ENCODE measurements around the gene TMED1. TPM values are rescaled to one million over a fixed set of nuclear protein-coding genes. Genes with fewer than 3 reads are reported as not detected.

Gene TMED1
- total and polyA plus RNA-seq, 2 of the 13 experiments (the other 11 are each of a cell fraction or from before 2014, with no cell fraction given), result 48.3 to 51.8 TPM

- peak overlapping the region; percentile 39; the same call in 1 of the 2 replicates for H3K4me2 ChIP-seq (ENCODE audit: low read depth, low read length)
- ATAC-seq (no peak), DNase-seq (ENCODE audit: low spot score) (no peak), FAIRE-seq (no peak)
- no peaks in the 10 kb centered on the region for H3K27me3 ChIP-seq (ENCODE audit: control insufficient read depth in 1 of 2, insufficient read depth in 2 of 2, low read length in 2 of 2)
- POLR2A ChIA-PET, result interaction anchor here (1.2 kb wide), 1 partner anchor 8 kb away, joined by 5 read pairs; no protein-coding TSS in a partner anchor
- no peak overlapping the region for H2AFZ ChIP-seq (ENCODE audit: low read length)
- H3K4me3 ChIP-seq (replicated peaks in 1 of 3; ENCODE audit: insufficient read depth in 1 of 3, low read depth in 2 of 3, low read length in 3 of 3), result no peak overlapping the region
- in situ Hi-C loops (cut with HindIII; ENCODE audit: extremely low pct_ligation_motif_present, low pct_unique_long_range_greater_than_20kb) (no loop called here), intact Hi-C loops (cut with micrococcal nuclease; ENCODE audit: unreplicated experiment) (no loop called here)
- CTCF ChIA-PET (ENCODE audit: low intra/inter-chr PET ratio, low total read pairs), result no interaction called here
- H3K9me3 ChIP-seq (ENCODE audit: low read length), result no peaks in the 10 kb centered on the region
- peak overlapping the region; percentile 47 for H3K27ac ChIP-seq (ENCODE audit: extremely low read length, insufficient read depth, low read length)
- peak overlapping the region; percentile 13; the same call in 1 of the 2 replicates for H3K9ac ChIP-seq (ENCODE audit: insufficient read depth, low read depth, low read length)
- peaks cover 66% of the 10 kb centered on the region for H3K79me2 ChIP-seq (ENCODE audit: insufficient read depth, low read length)
- WGBS (ENCODE audit: low lambda C conversion rate), result 84% methylated on average over 14 of the region's 14 CpGs
- BruUV-seq (replicated peaks), result no TSS peak
- H3K4me1 ChIP-seq (ENCODE audit: insufficient read depth, low read length), result peaks cover 56% of the 10 kb centered on the region
- 0 out of 2 replicates have a peak, but pooled peaks cover 2% of the 10 kb centered on the region for H4K20me1 ChIP-seq (ENCODE audit: insufficient read depth, low read length)
- peaks cover 4 to 8% of the 10 kb centered on the region in 2 experiments; a peak in 3 of 5 replicates for H3K36me3 ChIP-seq (replicated peaks in 1 of 2; ENCODE audit: control insufficient read depth in 1 of 2, insufficient read depth in 2 of 2, low read length in 2 of 2)
- TF ChIP-seq RXRB (CRISPR knock-in tag; IDR thresholded peaks at IDR 0.05; ENCODE audit: borderline replicate concordance), result peak; percentile 49; the same call in 1 of the 2 replicates
- no peak for TF ChIP-seq ZNF720 (CRISPR knock-in tag; IDR thresholded peaks at IDR 0.05)
- no peak for TF ChIP-seq ZNF639 (CRISPR knock-in tag; conservative IDR thresholded peaks at IDR 0.05)
- peak; percentile 68 for TF ChIP-seq NR2C2 (CRISPR knock-in tag; IDR thresholded peaks at IDR 0.05; ENCODE audit: borderline replicate concordance)
- no peak for TF ChIP-seq ARNT (IDR thresholded peaks at IDR 0.05)
- no peak for TF ChIP-seq ZNF770 (CRISPR knock-in tag; IDR thresholded peaks at IDR 0.05)
- no peak for TF ChIP-seq PBX2 (CRISPR knock-in tag; IDR thresholded peaks at IDR 0.05)
- peak; percentile 68; the same call in 1 of the 2 replicates for TF ChIP-seq ZNF281 (CRISPR knock-in tag; IDR thresholded peaks at IDR 0.05; ENCODE audit: borderline replicate concordance)
- no peak for TF ChIP-seq HMGXB3 (CRISPR knock-in tag; IDR thresholded peaks at IDR 0.05; ENCODE audit: borderline replicate concordance)
- no peak for TF ChIP-seq FOSL2 (CRISPR knock-in tag; IDR thresholded peaks at IDR 0.05)
- TF ChIP-seq NR2F6 (IDR thresholded peaks at IDR 0.05), result peak; percentile 84
- peak; percentile 74 for TF ChIP-seq NR2F6 (CRISPR knock-in tag; IDR thresholded peaks at IDR 0.05)
These were observed 45.5 kb upstream of the TMED1 start for GRCh38 chr19:10881403-10882107.
